A549 (cell line): Measurements from ENCODE around the gene IQSEC3.

Experiments
- EHMT2 ChIP-seq: fragments of 200-600 bp; sonication (generic); IDR thresholded peaks from 2 replicates; pipeline ENCODE4 v1.6.1; 2016; ENCODE audit warnings: antibody characterized with exemption, low read depth, mild to moderate bottlenecking, moderate library complexity
- EP300 ChIP-seq, 2 experiments: fragments of >200 bp; sonication (Bioruptor Twin); formaldehyde crosslinking; IDR thresholded peaks; 2 replicates in 1 of 2; 3 replicates in 1 of 2; pipeline ENCODE4 v1.6.1; 2016 to 2017
- HDAC2 ChIP-seq: fragments of 200-600 bp; sonication (generic); IDR thresholded peaks from 2 replicates; pipeline ENCODE4 v1.6.1; 2016
- JUNB ChIP-seq: fragments of >200 bp; sonication (Bioruptor Twin); formaldehyde crosslinking; IDR thresholded peaks from 2 replicates; pipeline ENCODE4 v1.6.1; 2016
- POLR2A ChIP-seq: IDR thresholded peaks from 2 replicates; pipeline ENCODE4 v1.6.1; 2012; ENCODE audit warnings: mild to moderate bottlenecking, low read length
- REST ChIP-seq: fragments of 200-600 bp; sonication (generic); IDR thresholded peaks from 2 replicates; pipeline ENCODE4 v1.6.1; 2016; ENCODE audit warnings: antibody characterized with exemption, mild to moderate bottlenecking, moderate library complexity
- TFCP2L1 ChIP-seq: fragments of 250-450 bp; sonication (Bioruptor Pico); IDR thresholded peaks from 2 replicates; pipeline ENCODE4 v1.5.0; 2021; ENCODE audit warnings: mild to moderate bottlenecking
- TF ChIP-seq, protein P1 (sequence below): fragments of >200 bp; sonication (Bioruptor Twin); formaldehyde crosslinking; IDR thresholded peaks from 3 replicates; pipeline ENCODE4 v1.5.1; 2016

- TF ChIP-seq JUNB = no peak
- TF ChIP-seq, protein P1, sequence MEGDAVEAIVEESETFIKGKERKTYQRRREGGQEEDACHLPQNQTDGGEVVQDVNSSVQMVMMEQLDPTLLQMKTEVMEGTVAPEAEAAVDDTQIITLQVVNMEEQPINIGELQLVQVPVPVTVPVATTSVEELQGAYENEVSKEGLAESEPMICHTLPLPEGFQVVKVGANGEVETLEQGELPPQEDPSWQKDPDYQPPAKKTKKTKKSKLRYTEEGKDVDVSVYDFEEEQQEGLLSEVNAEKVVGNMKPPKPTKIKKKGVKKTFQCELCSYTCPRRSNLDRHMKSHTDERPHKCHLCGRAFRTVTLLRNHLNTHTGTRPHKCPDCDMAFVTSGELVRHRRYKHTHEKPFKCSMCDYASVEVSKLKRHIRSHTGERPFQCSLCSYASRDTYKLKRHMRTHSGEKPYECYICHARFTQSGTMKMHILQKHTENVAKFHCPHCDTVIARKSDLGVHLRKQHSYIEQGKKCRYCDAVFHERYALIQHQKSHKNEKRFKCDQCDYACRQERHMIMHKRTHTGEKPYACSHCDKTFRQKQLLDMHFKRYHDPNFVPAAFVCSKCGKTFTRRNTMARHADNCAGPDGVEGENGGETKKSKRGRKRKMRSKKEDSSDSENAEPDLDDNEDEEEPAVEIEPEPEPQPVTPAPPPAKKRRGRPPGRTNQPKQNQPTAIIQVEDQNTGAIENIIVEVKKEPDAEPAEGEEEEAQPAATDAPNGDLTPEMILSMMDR = no peak
- no peak for TF ChIP-seq REST
- no peak for TF ChIP-seq EP300 (IDR thresholded peaks at IDR 0.05)
- no peak for TF ChIP-seq POLR2A
- no peak for TF ChIP-seq EHMT2
- no peak for TF ChIP-seq TFCP2L1 (CRISPR knock-in tag)
- no peak for TF ChIP-seq HDAC2
Measured at GRCh38 chr12:140162-140561, 73.6 kb downstream of the IQSEC3 start.
